WERI-Rb-1 (cell line): ENCODE measurements around the gene OXTR.

Experiments used
- DNase-seq: peaks from one replicate; pipeline ENCODE4 v3.0.0-alpha.2; 2020
- H3K27ac ChIP-seq: fragments of 250-450 bp; sonication (Bioruptor Pico); 2 replicates; pipeline ENCODE4 v1.5.1; 2020; ENCODE audit warnings: mild to moderate bottlenecking, moderate library complexity
- H3K27me3 ChIP-seq: fragments of 250-450 bp; sonication (Bioruptor Pico); 2 replicates; pipeline ENCODE4 v1.5.1; 2021; ENCODE audit warnings: mild to moderate bottlenecking, low read depth, moderate library complexity; ENCODE audit not compliant: insufficient read depth, severe bottlenecking
- H3K36me3 ChIP-seq: fragments of 250-450 bp; sonication (Bioruptor Pico); 2 replicates; pipeline ENCODE4 v1.5.1; 2020; ENCODE audit warnings: mild to moderate bottlenecking, moderate library complexity
- H3K4me3 ChIP-seq: 2 replicates; pipeline ENCODE4 v1.5.1; 2011; ENCODE audit warnings: low read depth, mild to moderate bottlenecking, control low read depth, low read length
- H3K9me3 ChIP-seq: fragments of 250-450 bp; sonication (Bioruptor Pico); 2 replicates; pipeline ENCODE4 v1.5.1; 2021; ENCODE audit warnings: mild to moderate bottlenecking, moderate library complexity; ENCODE audit not compliant: severe bottlenecking
- CTCF ChIP-seq: IDR thresholded peaks from 2 replicates; pipeline ENCODE4 v1.5.1; 2011; ENCODE audit warnings: low read depth, mild to moderate bottlenecking, control low read depth, inconsistent platforms, low read length

Gene OXTR

GRCh38 chr3:8738639-8739038 lies 30.8 kb downstream of the OXTR start:
- Histone ChIP-seq H3K36me3 (no peaks in the 10 kb centered on the region), H3K27me3 (no peaks in the 10 kb centered on the region), H3K27ac (no peak overlapping the region), H3K4me3 (no peak overlapping the region), H3K9me3 (no peaks in the 10 kb centered on the region)
- TF ChIP-seq CTCF = no peak
- no peak for DNase-seq

GRCh38 chr3:8737823-8738222 lies 31.6 kb downstream of the OXTR start:
- no peak overlapping the region for H3K27ac ChIP-seq
- H3K9me3 ChIP-seq = no peaks in the 10 kb centered on the region
- TF ChIP-seq CTCF = no peak
- H3K27me3 ChIP-seq = no peaks in the 10 kb centered on the region
- no peak for DNase-seq
- no peak overlapping the region for H3K4me3 ChIP-seq
- H3K36me3 ChIP-seq = no peaks in the 10 kb centered on the region

GRCh38 chr3:8737301-8737700 lies 32.1 kb downstream of the OXTR start:
- Histone ChIP-seq H3K27ac (no peak overlapping the region), H3K27me3 (no peaks in the 10 kb centered on the region), H3K4me3 (no peak overlapping the region), H3K36me3 (no peaks in the 10 kb centered on the region), H3K9me3 (no peaks in the 10 kb centered on the region)
- no peak for DNase-seq
- TF ChIP-seq CTCF = no peak

DNA sequence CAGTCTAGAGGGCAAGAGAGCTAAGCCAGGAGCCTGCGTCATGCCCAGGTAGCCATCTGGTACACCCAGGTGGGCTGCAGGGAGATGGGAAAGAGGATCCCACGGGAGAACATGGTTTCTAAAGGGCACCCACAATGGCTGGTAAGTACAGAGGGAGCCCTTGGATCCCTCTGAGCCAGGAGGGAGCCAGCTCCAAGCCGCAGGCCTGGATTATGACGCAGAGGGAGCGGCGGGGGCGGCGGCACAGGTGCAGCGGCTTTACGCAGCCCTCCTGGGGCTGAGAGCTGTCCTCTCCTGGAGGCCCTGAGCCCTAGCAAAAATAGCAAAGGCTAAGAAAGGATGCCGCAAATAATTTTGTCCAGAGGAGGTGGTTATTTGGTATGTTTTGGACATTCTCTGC lies 33.0 kb downstream of the OXTR start:
- TF ChIP-seq CTCF = no peak
- H3K9me3 ChIP-seq = no peaks in the 10 kb centered on the region
- no peak overlapping the region for H3K27ac ChIP-seq
- no peaks in the 10 kb centered on the region for H3K27me3 ChIP-seq
- peak; percentile 78 for DNase-seq
- no peaks in the 10 kb centered on the region for H3K36me3 ChIP-seq
- no peak overlapping the region for H3K4me3 ChIP-seq

DNA sequence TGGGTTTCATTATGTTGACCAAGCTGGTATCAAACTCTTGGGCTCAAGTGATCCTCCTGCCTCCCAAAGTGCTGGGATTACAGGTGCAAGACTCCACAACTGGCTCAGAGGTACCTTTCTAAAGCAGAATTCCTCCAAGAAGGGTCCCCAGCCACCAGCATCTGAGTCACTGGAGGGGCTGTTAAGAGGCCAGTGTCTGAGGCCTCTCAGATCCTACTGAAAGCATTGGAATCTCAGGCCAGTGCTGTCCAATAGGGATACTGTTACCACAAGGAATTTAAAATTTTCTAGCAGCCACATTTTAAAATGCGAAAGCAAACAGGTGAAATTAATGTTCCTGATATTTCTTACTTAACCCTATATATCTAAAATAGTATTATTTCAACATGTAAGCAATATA lies 34.5 kb downstream of the OXTR start:
- H3K36me3 ChIP-seq = no peaks in the 10 kb centered on the region

More for the DNA sequence above, 34.5 kb downstream of the OXTR start:
- Histone ChIP-seq H3K9me3 (no peaks in the 10 kb centered on the region), H3K4me3 (no peak overlapping the region), H3K27ac (no peak overlapping the region), H3K27me3 (no peaks in the 10 kb centered on the region)
- DNase-seq = no peak
- no peak for TF ChIP-seq CTCF
